GM04503 (cell line): Measurements from ENCODE around the gene ZNF398.
"Not testable (repeated sequence)": the region's sequence is repeated elsewhere in the genome, so short reads cannot be mapped to it uniquely, and the experiment has no call there.

Source experiments
- DNase-seq: peaks from one replicate; pipeline ENCODE4 v3.0.0-alpha.2; 2012; ENCODE audit warnings: low read depth

ZNF398 gene

DNA sequence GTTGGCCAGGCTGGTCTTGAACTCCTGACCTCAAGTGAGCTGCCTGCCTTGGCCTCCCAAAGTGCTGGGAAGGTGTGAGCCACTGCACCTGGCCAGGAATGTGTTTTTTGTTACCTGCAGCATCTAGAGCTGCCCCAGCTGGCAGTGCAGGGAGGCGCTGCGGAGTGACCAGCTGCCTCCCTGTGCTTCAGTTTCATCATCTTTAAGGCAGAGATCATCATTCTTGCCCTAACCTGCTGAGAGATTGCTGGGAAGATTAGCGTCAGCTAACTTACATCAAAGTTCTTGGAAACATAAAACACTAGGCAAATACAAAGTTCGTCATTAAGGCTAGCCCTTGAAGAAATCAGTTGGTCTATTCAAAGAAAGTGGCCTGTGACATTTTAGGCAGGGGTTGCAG lies 50.4 kb downstream of the ZNF398 start:
- DNase-seq, result no peak

GRCh38 chr7:149198161-149198816 lies 51.0 kb downstream of the ZNF398 start:
- DNase-seq, result no peak

DNA sequence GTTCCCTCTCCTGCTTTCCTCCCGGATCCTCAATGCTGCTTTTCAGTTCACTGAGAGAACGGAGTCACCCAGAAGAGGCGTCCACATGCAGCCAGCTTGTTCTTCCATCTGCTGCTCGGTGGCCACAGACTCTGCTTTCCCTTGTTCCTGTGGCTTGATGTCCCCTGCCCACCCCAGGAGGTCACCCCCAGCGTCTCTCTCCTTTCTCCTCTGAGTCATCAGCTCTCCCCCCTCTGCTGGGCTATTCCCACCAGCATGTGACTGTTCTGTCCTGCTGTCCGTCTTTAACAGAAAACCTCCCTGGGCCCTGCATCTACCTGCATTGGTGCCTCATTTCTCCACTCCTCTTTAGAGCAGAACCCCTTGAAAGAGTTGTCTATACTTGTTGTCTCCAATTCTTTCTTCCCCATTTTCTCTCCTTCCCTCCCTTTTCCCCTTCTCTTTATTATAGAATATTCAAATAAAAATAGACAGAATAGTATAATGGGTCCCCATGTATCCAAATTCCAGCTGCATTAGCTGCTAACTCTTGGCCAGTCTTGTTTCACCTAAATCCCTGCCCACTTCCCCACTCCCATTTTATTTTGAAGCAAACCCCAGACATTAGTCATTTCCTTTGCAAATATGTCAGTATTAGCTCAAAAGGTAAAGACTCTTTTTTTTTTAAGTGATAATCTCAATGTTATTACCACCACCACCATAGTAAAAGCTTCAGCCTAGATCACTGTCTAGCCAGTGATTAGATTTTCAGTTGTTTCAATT lies 52.2 kb downstream of the ZNF398 start:
- DNase-seq, result no peak

GRCh38 chr7:149202831-149203231 lies 55.6 kb downstream of the ZNF398 start:
- DNase-seq, result no peak

DNA sequence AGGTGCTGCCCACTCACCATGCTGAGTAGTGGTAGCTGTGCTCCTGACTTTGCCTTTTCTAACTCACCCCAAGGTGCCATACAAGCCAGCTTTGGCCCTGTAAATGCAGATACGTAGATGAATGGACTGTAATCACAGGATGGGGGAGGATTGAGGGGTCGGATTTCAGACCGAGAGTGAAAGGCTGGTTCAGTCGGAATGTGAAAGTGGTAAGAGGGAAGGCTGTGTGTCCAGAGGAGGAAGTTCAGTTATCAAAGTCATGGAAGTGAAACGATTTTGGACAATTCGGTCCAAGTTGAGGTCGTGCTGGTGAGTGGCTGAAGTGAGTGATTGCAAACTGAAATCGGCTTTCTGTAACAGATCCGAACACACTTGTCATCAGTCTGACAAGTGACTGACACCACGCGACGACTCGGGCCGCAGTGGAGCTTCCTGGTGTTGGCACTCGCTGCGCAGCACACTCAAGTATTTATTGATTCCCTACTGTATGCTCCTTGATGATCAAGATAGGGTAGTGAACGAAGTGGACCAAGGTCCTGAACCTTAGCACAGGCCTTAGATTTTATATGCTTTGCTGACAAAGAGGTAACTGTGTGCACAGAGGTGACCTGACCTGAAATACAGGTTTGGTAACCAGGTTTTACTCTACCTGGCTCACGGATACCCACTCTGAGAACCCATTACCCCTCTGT lies 58.6 kb downstream of the ZNF398 start:
- no peak for DNase-seq

- DNase-seq, result no peak
These were observed 60.2 kb downstream of the ZNF398 start for GRCh38 chr7:149207324-149208035.

GRCh38 chr7:149209518-149210269 lies 62.4 kb downstream of the ZNF398 start:
- no peak for DNase-seq

- no peak for DNase-seq
These were observed 63.3 kb downstream of the ZNF398 start for GRCh38 chr7:149210551-149210950.

- DNase-seq, result no peak
These were observed 66.9 kb downstream of the ZNF398 start for GRCh38 chr7:149214020-149214720.

GRCh38 chr7:149216402-149216801 lies 69.1 kb downstream of the ZNF398 start:
- no peak for DNase-seq

GRCh38 chr7:149217570-149217969 lies 70.3 kb downstream of the ZNF398 start:
- no peak for DNase-seq

GRCh38 chr7:149218469-149219420 lies 71.5 kb downstream of the ZNF398 start:
- no peak for DNase-seq

GRCh38 chr7:149220534-149220933 lies 73.3 kb downstream of the ZNF398 start:
- no peak for DNase-seq

- no peak for DNase-seq
These were observed 75.9 kb downstream of the ZNF398 start for GRCh38 chr7:149223176-149223575.

DNA sequence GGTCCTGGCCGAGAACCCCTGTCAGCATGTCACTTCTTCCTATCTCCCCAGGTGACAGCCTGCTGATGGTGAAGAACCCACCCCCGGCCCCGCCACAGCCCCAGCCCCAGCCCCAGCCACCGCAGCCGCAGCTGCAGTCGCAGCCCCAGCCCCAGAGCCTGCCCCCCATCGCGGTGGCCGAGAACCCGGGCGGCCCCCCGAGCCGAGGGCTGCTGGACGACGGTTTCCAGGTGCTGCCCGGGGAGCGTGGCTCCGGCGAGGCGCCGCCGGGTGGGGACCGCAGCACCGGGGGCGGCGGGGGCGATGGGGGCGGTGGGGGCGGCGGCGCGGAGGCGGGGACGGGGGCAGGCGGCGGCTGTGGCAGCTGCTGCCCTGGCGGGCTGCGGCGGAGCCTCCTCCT lies 76.5 kb downstream of the ZNF398 start:
- DNase-seq, result no peak

DNA sequence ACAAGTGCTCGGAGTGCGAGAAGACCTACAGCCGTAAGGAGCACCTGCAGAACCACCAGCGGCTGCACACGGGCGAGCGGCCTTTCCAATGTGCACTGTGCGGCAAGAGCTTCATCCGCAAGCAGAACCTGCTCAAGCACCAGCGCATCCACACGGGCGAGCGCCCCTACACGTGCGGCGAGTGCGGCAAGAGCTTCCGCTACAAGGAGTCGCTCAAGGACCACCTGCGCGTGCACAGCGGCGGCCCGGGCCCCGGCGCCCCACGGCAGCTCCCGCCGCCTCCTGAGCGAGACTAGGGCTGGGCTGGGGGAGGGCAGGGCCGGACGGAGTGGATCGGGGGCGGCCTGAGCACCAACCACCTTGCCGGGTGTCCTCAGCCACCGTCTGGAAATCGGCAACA lies 77.1 kb downstream of the ZNF398 start:
- no peak for DNase-seq

- no peak for DNase-seq
These were observed 77.9 kb downstream of the ZNF398 start for GRCh38 chr7:149225106-149225505.

DNA sequence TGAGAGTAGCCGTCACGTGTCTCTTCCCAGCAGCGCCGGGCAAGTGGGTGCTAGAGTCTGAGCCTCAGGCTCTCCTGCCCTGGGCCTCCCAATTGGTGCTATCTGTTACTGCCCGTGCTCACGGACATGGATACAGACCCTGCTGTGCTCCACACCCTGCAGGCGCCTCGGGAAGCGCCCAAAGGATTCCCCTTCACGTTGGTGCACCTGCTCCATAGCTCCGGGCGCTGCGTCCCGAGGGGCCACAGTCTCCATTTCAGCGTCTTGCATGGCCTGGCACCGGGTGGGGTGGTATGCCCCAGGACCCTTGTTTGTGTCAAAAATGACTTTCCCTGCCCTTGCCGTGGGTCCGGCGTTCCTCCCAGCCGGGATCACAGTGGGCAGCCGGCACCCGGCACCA lies 78.4 kb downstream of the ZNF398 start:
- no peak for DNase-seq

- not testable (repeated sequence) for DNase-seq
These were observed 79.1 kb downstream of the ZNF398 start for GRCh38 chr7:149226366-149226765.
